ENCODE results near the gene TNKS2.

GRCh38 chr10:91776266-91776665, 22.0 kb upstream of the TNKS2 start:
- TF ChIP-seq CTCF (IDR thresholded peaks at IDR 0.05) (no peak), IRF3 (IDR thresholded peaks at IDR 0.05; ENCODE audit: low read depth, low read length) (no peak)
